T-helper 1 cell treated with Interleukin-12 subunit alpha and Interleukin-12 subunit beta and Interleukin-4 antibody, amounts not matched to agents 30 μg/mL and 1 μg/mL, for 36 hours (primary cell): ENCODE measurements around the gene APOL4.
"Not testable (repeated sequence)": the region's sequence is repeated elsewhere in the genome, so short reads cannot be mapped to it uniquely, and the experiment has no call there.

Experiments used
- H3K27ac Mint-ChIP-seq: one replicate; pipeline ENCODE4 v1.8.0; 2021; ENCODE audit warnings: mild to moderate bottlenecking, mixed read lengths
- H3K27me3 Mint-ChIP-seq: one replicate; pipeline ENCODE4 v1.8.0; 2021; ENCODE audit warnings: low read depth, mixed read lengths
- H3K36me3 Mint-ChIP-seq: one replicate; pipeline ENCODE4 v1.8.0; 2021; ENCODE audit warnings: low read depth, mixed read lengths
- H3K4me1 Mint-ChIP-seq: one replicate; pipeline ENCODE4 v1.8.0; 2021; ENCODE audit warnings: low read depth, mixed read lengths
- H3K4me3 Mint-ChIP-seq: one replicate; pipeline ENCODE4 v1.8.0; 2021; ENCODE audit warnings: mild to moderate bottlenecking, moderate library complexity, mixed read lengths
- H3K9me3 Mint-ChIP-seq: one replicate; pipeline ENCODE4 v1.8.0; 2021; ENCODE audit warnings: mixed read lengths

APOL4 gene

GRCh38 chr22:36236388-36237319, 35.0 kb upstream of the APOL4 start:
- peaks cover 63% of the 10 kb centered on the region for H3K36me3 Mint-ChIP-seq
- no peaks in the 10 kb centered on the region for H3K27me3 Mint-ChIP-seq
- H3K4me3 Mint-ChIP-seq = peak overlapping the region; percentile 91
- peak overlapping the region; percentile 49 for H3K27ac Mint-ChIP-seq
- peaks cover 55% of the 10 kb centered on the region for H3K4me1 Mint-ChIP-seq
- peaks cover 10% of the 10 kb centered on the region for H3K9me3 Mint-ChIP-seq

- Mint-ChIP-seq H3K4me1 (peaks cover 58% of the 10 kb centered on the region), H3K36me3 (peaks cover 73% of the 10 kb centered on the region), H3K4me3 (peak overlapping the region; percentile 75), H3K9me3 (peaks cover 10% of the 10 kb centered on the region), H3K27ac (peak overlapping the region; percentile 59), H3K27me3 (no peaks in the 10 kb centered on the region)
Observed at GRCh38 chr22:36235585-36235984, 34.0 kb upstream of the APOL4 start.

GRCh38 chr22:36234919-36235318, 33.3 kb upstream of the APOL4 start:
- Mint-ChIP-seq H3K36me3 (peaks cover 80% of the 10 kb centered on the region), H3K4me1 (peaks cover 56% of the 10 kb centered on the region), H3K27me3 (no peaks in the 10 kb centered on the region), H3K27ac (peak overlapping the region; percentile 61), H3K9me3 (peaks cover 10% of the 10 kb centered on the region), H3K4me3 (peak overlapping the region; percentile 75)

- peaks cover 83% of the 10 kb centered on the region for H3K36me3 Mint-ChIP-seq
- H3K4me3 Mint-ChIP-seq = peak overlapping the region; percentile 75
- peaks cover 52% of the 10 kb centered on the region for H3K4me1 Mint-ChIP-seq
- H3K27ac Mint-ChIP-seq = peak overlapping the region; percentile 16
- H3K9me3 Mint-ChIP-seq = peaks cover 10% of the 10 kb centered on the region
- no peaks in the 10 kb centered on the region for H3K27me3 Mint-ChIP-seq
Observed at GRCh38 chr22:36234213-36234612, 32.6 kb upstream of the APOL4 start.

GRCh38 chr22:36233796-36234195, 32.2 kb upstream of the APOL4 start:
- Mint-ChIP-seq H3K27ac (peak overlapping the region; percentile 16), H3K9me3 (peaks cover 10% of the 10 kb centered on the region), H3K27me3 (no peaks in the 10 kb centered on the region), H3K36me3 (peaks cover 84% of the 10 kb centered on the region), H3K4me1 (peaks cover 52% of the 10 kb centered on the region), H3K4me3 (no peak overlapping the region)

GRCh38 chr22:36232715-36233401, 31.2 kb upstream of the APOL4 start:
- Mint-ChIP-seq H3K4me3 (no peak overlapping the region), H3K27ac (no peak overlapping the region), H3K27me3 (no peaks in the 10 kb centered on the region), H3K36me3 (peaks cover 85% of the 10 kb centered on the region), H3K4me1 (peaks cover 47% of the 10 kb centered on the region), H3K9me3 (peaks cover 10% of the 10 kb centered on the region)

GRCh38 chr22:36231051-36231450, 29.4 kb upstream of the APOL4 start:
- not testable (repeated sequence) for H3K27ac Mint-ChIP-seq, H3K27me3 Mint-ChIP-seq, H3K9me3 Mint-ChIP-seq, H3K4me3 Mint-ChIP-seq
- Mint-ChIP-seq H3K36me3 (peaks cover 83% of the 10 kb centered on the region), H3K4me1 (peaks cover 38% of the 10 kb centered on the region)

- H3K27me3 Mint-ChIP-seq, H3K27ac Mint-ChIP-seq, H3K4me3 Mint-ChIP-seq, H3K9me3 Mint-ChIP-seq: not testable (repeated sequence)
- peaks cover 24% of the 10 kb centered on the region for H3K4me1 Mint-ChIP-seq
- peaks cover 75% of the 10 kb centered on the region for H3K36me3 Mint-ChIP-seq
Observed at GRCh38 chr22:36229649-36230048, 28.0 kb upstream of the APOL4 start.

GRCh38 chr22:36228944-36229343, 27.3 kb upstream of the APOL4 start:
- Mint-ChIP-seq H3K9me3 (no peaks in the 10 kb centered on the region), H3K36me3 (peaks cover 73% of the 10 kb centered on the region), H3K4me3 (no peak overlapping the region), H3K4me1 (peaks cover 17% of the 10 kb centered on the region), H3K27ac (no peak overlapping the region), H3K27me3 (no peaks in the 10 kb centered on the region)

GRCh38 chr22:36228369-36228768, 26.8 kb upstream of the APOL4 start:
- H3K9me3 Mint-ChIP-seq, H3K4me3 Mint-ChIP-seq, H3K27ac Mint-ChIP-seq, H3K27me3 Mint-ChIP-seq: not testable (repeated sequence)
- peaks cover 12% of the 10 kb centered on the region for H3K4me1 Mint-ChIP-seq
- H3K36me3 Mint-ChIP-seq = peaks cover 67% of the 10 kb centered on the region

- H3K4me1 Mint-ChIP-seq = peaks cover 8% of the 10 kb centered on the region
Observed at GRCh38 chr22:36227806-36228205, 26.2 kb upstream of the APOL4 start.

GRCh38 chr22:36227396-36227795, 25.8 kb upstream of the APOL4 start:
- Mint-ChIP-seq H3K9me3 (no peaks in the 10 kb centered on the region), H3K36me3 (peaks cover 63% of the 10 kb centered on the region)

More at GRCh38 chr22:36227806-36228205, 26.2 kb upstream of the APOL4 start:
- Mint-ChIP-seq H3K27me3 (no peaks in the 10 kb centered on the region), H3K4me3 (no peak overlapping the region), H3K9me3 (no peaks in the 10 kb centered on the region), H3K36me3 (peaks cover 66% of the 10 kb centered on the region), H3K27ac (no peak overlapping the region)

GRCh38 chr22:36226189-36226588, 24.6 kb upstream of the APOL4 start:
- no peak overlapping the region for H3K4me3 Mint-ChIP-seq
- H3K9me3 Mint-ChIP-seq = no peaks in the 10 kb centered on the region
- peaks cover 51% of the 10 kb centered on the region for H3K36me3 Mint-ChIP-seq
- H3K4me1 Mint-ChIP-seq = peaks cover 8% of the 10 kb centered on the region
- H3K27me3 Mint-ChIP-seq = peaks cover 1% of the 10 kb centered on the region
- H3K27ac Mint-ChIP-seq = no peak overlapping the region

More at GRCh38 chr22:36227396-36227795, 25.8 kb upstream of the APOL4 start:
- Mint-ChIP-seq H3K27me3 (no peaks in the 10 kb centered on the region), H3K27ac (no peak overlapping the region), H3K4me1 (peaks cover 7% of the 10 kb centered on the region), H3K4me3 (no peak overlapping the region)

- H3K27ac Mint-ChIP-seq = no peak overlapping the region
- H3K36me3 Mint-ChIP-seq = peaks cover 43% of the 10 kb centered on the region
- no peaks in the 10 kb centered on the region for H3K9me3 Mint-ChIP-seq
- H3K4me1 Mint-ChIP-seq = peaks cover 8% of the 10 kb centered on the region
- H3K4me3 Mint-ChIP-seq = no peak overlapping the region
- peaks cover 9% of the 10 kb centered on the region for H3K27me3 Mint-ChIP-seq
Observed at GRCh38 chr22:36225333-36225922, 23.8 kb upstream of the APOL4 start.
